Gastrocnemius medialis (tissue), 4 donors: Measurements from ENCODE around the gene TFG.

Source experiments
- CTCF ChIP-seq, 5 experiments: fragments of 450-650 bp in 3 of 5; fragments of 200-600 bp in 2 of 5; sonication (generic) in 2 of 5; IDR thresholded peaks in 4 of 5; conservative IDR thresholded peaks in 1 of 5; 1 replicate in 4 of 5; 2 replicates in 1 of 5; pipeline ENCODE4 v1.5.1; 2016 to 2019; ENCODE audit warnings: antibody characterized with exemption in 5 of 5, mild to moderate bottlenecking in 3 of 5, moderate library complexity in 3 of 5
- POLR2A ChIP-seq, 2 donors: fragments of 450-650 bp; IDR thresholded peaks; one replicate each; pipeline ENCODE4 v1.6.1; 2017; ENCODE audit warnings: antibody characterized with exemption in 2 of 2, mild to moderate bottlenecking in 2 of 2, moderate library complexity in 2 of 2

- TF ChIP-seq CTCF (IDR thresholded peaks at IDR 0.05 in 4 of 5, conservative IDR thresholded peaks at IDR 0.05 in 1 of 5) (no peak), POLR2A (IDR thresholded peaks at IDR 0.05) (no peak)
Observed at GRCh38 chr3:100745617-100746016, 36.3 kb downstream of the TFG start.
